Measurements from ENCODE around the gene KATNBL1.

The KATNBL1 gene

GRCh38 chr15:34209421-34210282, at the start of gene KATNBL1:
TSS of gene KATNBL1 (minus strand) at chr15:34210096. CDS start at chr15:34163676, 46,420 bp downstream.
- DNase-seq, result peak; percentile 94
- peak; percentile 96 for ATAC-seq (ENCODE audit: insufficient read depth, low read depth)

GRCh38 chr15:34259566-34259965, 49.7 kb upstream of the KATNBL1 start:
- H4K20me1 ChIP-seq (ENCODE audit: insufficient read depth, low read length), result no peaks in the 10 kb centered on the region
- no peak overlapping the region for H3K27ac ChIP-seq (ENCODE audit: low read length)
- H3K9ac ChIP-seq (ENCODE audit: low read depth, low read length), result no peak overlapping the region
- no peaks in the 10 kb centered on the region for H3K4me1 ChIP-seq (ENCODE audit: insufficient read depth, low read length)
- no peaks in the 10 kb centered on the region for H3K9me3 ChIP-seq (ENCODE audit: insufficient read depth, low read length, severe bottlenecking)
- H3K4me3 ChIP-seq (ENCODE audit: low read depth in 1 of 2, low read length in 2 of 2), result no peak overlapping the region
- TF ChIP-seq EZH2 (IDR thresholded peaks at IDR 0.05; ENCODE audit: borderline replicate concordance, low read depth, low read length, severe bottlenecking), result no peak
- TF ChIP-seq CTCF (IDR thresholded peaks at IDR 0.05; ENCODE audit: borderline replicate concordance, extremely low read depth, low read length, poor library complexity, severe bottlenecking), result no peak
- no peak for ATAC-seq (ENCODE audit: insufficient read depth, low read depth)
- peaks cover 5% of the 10 kb centered on the region; the same call in 1 of the 2 replicates for H3K36me3 ChIP-seq (ENCODE audit: insufficient read depth, low read length)
- H2AFZ ChIP-seq (ENCODE audit: low read depth, low read length), result no peak overlapping the region
- no peak overlapping the region for H3K4me2 ChIP-seq (ENCODE audit: insufficient read depth, low read length)
- no peaks in the 10 kb centered on the region for H3K79me2 ChIP-seq (ENCODE audit: insufficient read depth, low read length)
- no peak for DNase-seq
- no peaks in the 10 kb centered on the region for H3K27me3 ChIP-seq (ENCODE audit: insufficient read depth, low read length, poor library complexity)

More at GRCh38 chr15:34209421-34210282, at the start of gene KATNBL1:
- TF ChIP-seq CTCF (IDR thresholded peaks at IDR 0.05; ENCODE audit: borderline replicate concordance, extremely low read depth, low read length, poor library complexity, severe bottlenecking), result peak; percentile 89
- TF ChIP-seq EZH2 (IDR thresholded peaks at IDR 0.05; ENCODE audit: borderline replicate concordance, low read depth, low read length, severe bottlenecking), result no peak
- H3K36me3 ChIP-seq (ENCODE audit: insufficient read depth, low read length), result peaks cover 6% of the 10 kb centered on the region; the same call in 1 of the 2 replicates
- H3K79me2 ChIP-seq (ENCODE audit: insufficient read depth, low read length), result peaks cover 49% of the 10 kb centered on the region
- peaks cover 21% of the 10 kb centered on the region for H3K4me1 ChIP-seq (ENCODE audit: insufficient read depth, low read length)
- no peaks in the 10 kb centered on the region for H3K9me3 ChIP-seq (ENCODE audit: insufficient read depth, low read length, severe bottlenecking)
- peak within 1 kb of the TSS; percentile 49 for H3K27ac ChIP-seq (ENCODE audit: low read length)
- peak within 1 kb of the TSS; percentile 81 for H3K4me2 ChIP-seq (ENCODE audit: insufficient read depth, low read length)
- peak within 1 kb of the TSS; percentile 71 for H2AFZ ChIP-seq (ENCODE audit: low read depth, low read length)
- H4K20me1 ChIP-seq (ENCODE audit: insufficient read depth, low read length), result peaks cover 11% of the 10 kb centered on the region; the same call in 1 of the 2 replicates
- H3K27me3 ChIP-seq (ENCODE audit: insufficient read depth, low read length, poor library complexity), result no peaks in the 10 kb centered on the region
- H3K9ac ChIP-seq (ENCODE audit: low read depth, low read length), result peak within 1 kb of the TSS; percentile 64
- peak within 1 kb of the TSS; percentile 35 to 59 for H3K4me3 ChIP-seq (ENCODE audit: low read depth in 1 of 2, low read length in 2 of 2)

- ATAC-seq (ENCODE audit: insufficient read depth, low read depth) (no peak), DNase-seq (no peak)
- H3K36me3 ChIP-seq (ENCODE audit: insufficient read depth, low read length), result peaks cover 10% of the 10 kb centered on the region
Observed at GRCh38 chr15:34258151-34258550, 48.3 kb upstream of the KATNBL1 start.

More at GRCh38 chr15:34258151-34258550, 48.3 kb upstream of the KATNBL1 start:
- TF ChIP-seq EZH2 (IDR thresholded peaks at IDR 0.05; ENCODE audit: borderline replicate concordance, low read depth, low read length, severe bottlenecking) (no peak), CTCF (IDR thresholded peaks at IDR 0.05; ENCODE audit: borderline replicate concordance, extremely low read depth, low read length, poor library complexity, severe bottlenecking) (no peak)
- Histone ChIP-seq H3K79me2 (ENCODE audit: insufficient read depth, low read length) (no peaks in the 10 kb centered on the region), H3K4me1 (ENCODE audit: insufficient read depth, low read length) (no peaks in the 10 kb centered on the region), H3K4me2 (ENCODE audit: insufficient read depth, low read length) (no peak overlapping the region), H3K27ac (ENCODE audit: low read length) (no peak overlapping the region), H2AFZ (ENCODE audit: low read depth, low read length) (no peak overlapping the region), H3K4me3 (ENCODE audit: low read depth in 1 of 2, low read length in 2 of 2) (no peak overlapping the region), H3K27me3 (ENCODE audit: insufficient read depth, low read length, poor library complexity) (no peaks in the 10 kb centered on the region), H3K9ac (ENCODE audit: low read depth, low read length) (no peak overlapping the region), H3K9me3 (ENCODE audit: insufficient read depth, low read length, severe bottlenecking) (no peaks in the 10 kb centered on the region), H4K20me1 (ENCODE audit: insufficient read depth, low read length) (no peaks in the 10 kb centered on the region)
